NCI-H748 treated with DMSO at 0.1 percent for 48 hours (cell line): Measurements from ENCODE around the gene SLC35A4.
"Not testable (repeated sequence)": the region's sequence is repeated elsewhere in the genome, so short reads cannot be mapped to it uniquely, and the experiment has no call there.

Source experiments
- DNase-seq: peaks from one replicate; lab custom pipeline; 2025; lab: John Stamatoyannopoulos, UW

SLC35A4 gene

DNA sequence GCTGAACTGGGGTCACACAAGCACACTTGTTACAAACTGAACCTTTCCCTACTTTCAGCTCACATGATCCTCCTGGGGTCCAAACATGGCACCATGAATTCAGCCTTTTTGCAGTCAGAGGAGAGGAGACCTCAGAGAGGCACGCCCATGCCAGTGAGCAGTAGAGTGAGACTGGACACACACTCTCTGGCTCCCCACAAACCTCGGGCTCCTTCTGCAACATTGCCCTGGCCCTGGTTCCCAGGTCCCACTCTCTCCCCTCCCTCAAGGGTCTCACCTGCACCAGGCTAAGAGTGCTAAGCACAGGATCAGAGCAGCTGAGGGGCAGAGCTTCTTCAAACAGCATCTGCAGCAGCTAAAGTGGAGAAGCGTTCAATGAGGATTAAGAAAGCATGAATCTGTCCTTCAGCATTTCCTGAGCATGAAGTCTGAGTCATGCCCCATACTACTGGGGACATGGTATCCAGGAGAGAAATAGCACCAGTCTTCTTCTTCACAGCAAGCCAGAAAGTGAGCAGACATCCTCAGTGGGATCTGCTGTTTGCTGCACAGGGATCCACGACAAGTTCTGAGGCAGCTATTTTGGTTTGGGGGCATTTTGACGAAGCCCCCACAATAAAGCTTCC is 27.2 kb downstream of the SLC35A4 start:
- DNase-seq, result no peak

DNA sequence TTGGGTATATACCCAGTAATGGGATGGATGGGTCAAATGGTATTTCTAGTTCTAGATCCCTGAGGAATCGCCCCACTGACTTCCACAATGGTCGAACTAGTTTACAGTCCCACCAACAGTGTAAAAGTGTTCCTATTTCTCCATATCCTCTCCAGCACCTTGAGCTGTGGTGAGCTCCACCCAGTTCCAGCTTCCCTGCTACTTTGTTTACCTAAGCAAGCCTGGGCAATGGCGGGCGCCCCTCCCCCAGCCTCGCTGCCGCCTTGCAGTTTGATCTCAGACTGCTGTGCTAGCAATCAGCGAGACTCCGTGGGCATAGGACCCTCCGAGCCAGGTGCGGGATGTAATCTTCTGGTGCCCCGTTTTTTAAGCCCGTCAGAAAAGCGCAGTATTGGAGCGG is 28.4 kb downstream of the SLC35A4 start:
- not testable (repeated sequence) for DNase-seq

DNA sequence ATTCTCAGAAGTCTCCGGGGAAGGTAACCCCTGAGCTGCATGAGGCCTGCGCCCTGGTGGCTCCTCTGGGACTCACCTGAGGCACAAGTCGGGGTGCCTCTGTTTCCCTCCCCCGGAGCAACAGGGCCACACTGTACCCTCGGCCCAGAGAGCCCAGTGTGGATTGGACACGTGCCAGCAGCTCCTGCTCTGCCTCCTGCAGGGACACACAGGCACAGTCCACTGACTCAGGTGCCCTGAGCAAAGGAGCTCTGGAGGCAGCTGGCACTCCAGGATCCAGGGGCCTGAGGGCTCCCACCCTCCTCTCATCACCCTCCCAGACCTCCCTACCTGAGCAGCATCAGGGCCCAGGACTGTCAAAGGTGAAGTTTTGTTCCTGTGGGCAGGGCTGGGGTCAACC is 29.5 kb downstream of the SLC35A4 start:
- no peak for DNase-seq

GRCh38 chr5:140595538-140596300 is 31.1 kb downstream of the SLC35A4 start:
- DNase-seq, result no peak

GRCh38 chr5:140596321-140596741 is 31.7 kb downstream of the SLC35A4 start:
- no peak for DNase-seq

GRCh38 chr5:140598836-140599235 is 34.2 kb downstream of the SLC35A4 start:
- DNase-seq, result no peak

DNA sequence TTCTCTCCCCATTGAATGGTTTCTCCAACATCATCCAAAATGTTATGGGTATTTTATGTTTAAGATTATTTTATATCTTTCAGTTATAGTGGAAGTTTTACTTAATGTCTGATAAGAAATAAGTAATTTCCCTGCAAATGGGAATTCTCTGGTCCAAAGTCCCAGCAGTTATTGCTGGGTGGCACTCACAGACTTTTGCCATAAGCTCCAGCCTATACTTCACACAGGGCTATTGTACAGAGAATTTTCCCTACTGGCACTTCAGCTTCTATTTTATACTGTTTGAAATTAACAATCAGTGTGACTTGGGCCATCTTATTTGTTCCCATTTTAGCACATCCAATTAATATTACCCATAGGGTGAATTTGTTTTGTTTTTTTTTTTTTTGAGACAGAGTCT is 35.5 kb downstream of the SLC35A4 start:
- DNase-seq, result no peak

- no peak for DNase-seq
Observed at GRCh38 chr5:140602147-140602546, 37.5 kb downstream of the SLC35A4 start.

- DNase-seq, result not testable (repeated sequence)
Observed at GRCh38 chr5:140603446-140603698, 38.7 kb downstream of the SLC35A4 start.

DNA sequence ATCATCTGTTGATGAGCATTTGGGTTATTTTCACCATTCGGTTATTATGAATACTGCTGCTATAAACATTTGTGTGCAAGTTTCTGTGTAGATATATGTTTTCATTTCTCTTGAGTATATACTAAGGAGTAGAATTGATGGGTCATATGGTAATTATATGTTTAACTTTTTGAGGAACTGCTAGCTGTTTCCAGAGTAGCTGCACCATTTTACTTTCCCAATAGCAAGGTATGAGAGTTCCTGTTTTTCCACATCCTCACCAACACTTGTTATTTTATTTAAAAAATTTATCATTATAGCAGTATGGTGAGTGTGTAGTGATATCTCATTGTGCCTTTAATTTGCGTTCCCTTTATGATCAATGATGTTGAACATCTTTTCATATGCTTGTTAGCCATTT is 39.1 kb downstream of the SLC35A4 start:
- DNase-seq, result no peak

GRCh38 chr5:140605879-140606278 is 41.3 kb downstream of the SLC35A4 start:
- DNase-seq, result no peak

DNA sequence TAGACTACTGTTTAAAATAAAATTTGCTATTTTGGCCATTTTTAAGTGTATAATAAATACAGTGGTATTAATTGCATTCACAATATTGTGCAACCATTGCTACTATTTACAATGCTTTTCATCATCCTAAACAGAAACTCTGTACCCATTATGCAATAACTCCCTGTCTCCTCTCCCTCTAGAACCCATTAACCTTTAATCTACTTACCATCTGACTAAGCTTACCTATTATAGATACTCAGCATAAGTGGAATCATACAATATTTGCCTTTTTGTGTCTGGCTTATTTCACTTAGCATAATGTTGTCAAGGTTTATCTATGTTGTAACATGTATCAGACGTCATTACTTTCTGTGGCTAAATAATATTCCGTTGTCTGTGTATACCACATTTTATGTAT is 42.4 kb downstream of the SLC35A4 start:
- no peak for DNase-seq

DNA sequence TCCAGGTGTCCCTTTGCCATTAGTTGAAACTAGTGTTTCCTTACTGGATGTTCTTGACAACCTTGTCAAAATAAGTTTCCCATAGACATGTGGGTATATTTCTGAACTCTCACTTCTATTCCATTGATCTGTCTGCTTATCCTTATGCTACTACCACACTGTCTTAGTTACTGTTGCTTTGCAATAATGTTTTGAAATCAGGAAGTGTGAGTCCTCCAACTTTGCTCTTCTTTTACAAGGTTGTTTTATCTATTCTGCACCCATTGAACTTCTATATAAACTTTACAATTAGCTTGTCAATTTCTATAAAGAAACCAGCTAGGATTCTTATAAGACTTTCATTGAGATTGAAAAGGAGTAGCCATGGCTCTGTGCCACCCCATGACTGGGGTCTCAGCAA is 44.1 kb downstream of the SLC35A4 start:
- no peak for DNase-seq

GRCh38 chr5:140609126-140609525 is 44.5 kb downstream of the SLC35A4 start:
- no peak for DNase-seq

DNA sequence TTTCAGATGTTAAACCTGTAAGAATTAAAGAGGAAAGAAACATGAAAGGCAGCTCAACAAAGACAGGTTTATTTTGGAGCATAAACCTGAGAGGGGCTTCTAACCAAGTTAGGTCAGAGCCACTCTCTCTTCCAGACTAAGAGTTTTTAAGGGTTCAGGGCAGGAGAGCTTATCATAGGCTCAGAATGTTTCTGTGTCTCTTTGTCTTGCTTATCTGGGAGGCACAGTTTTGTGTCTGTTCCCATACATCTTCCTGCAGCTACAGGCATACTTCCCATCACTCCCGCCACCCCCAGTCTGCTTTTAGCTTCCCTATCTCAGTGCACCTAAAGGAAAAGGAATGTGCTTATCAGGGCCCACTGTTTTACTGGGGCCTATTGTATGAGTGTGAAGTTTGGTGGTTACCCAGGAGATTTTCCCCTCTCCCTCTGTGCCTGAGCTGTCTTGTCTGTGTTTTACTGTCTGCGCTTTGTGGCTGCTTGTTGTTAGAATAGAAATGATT is 46.4 kb downstream of the SLC35A4 start:
- no peak for DNase-seq
